Panc1 (cell line): ENCODE data around the gene OR8H3. TPM values are rescaled to one million over a fixed set of nuclear protein-coding genes. Genes with fewer than 3 reads are reported as not detected.

ENCODE experiments used
- ATAC-seq: fragments of 200-7000 bp; cut with Tn5 transposase; 2 replicates; pipeline ENCODE4 v1.9.1; 2020; ENCODE audit warnings: mild to moderate bottlenecking, moderate library complexity
- BruUV-seq: library from RNA; stranded (reverse); fragments of 400-500 nt; replicated peaks from 2 replicates; lab custom pipeline; 2021; lab: Mats Ljungman, UMichigan
- CTCF ChIA-PET: fragments of 300-600 bp; sonication (Branson Sonifier 250); formaldehyde crosslinking; loops from one replicate; lab custom pipeline; 2022; ENCODE audit warnings: antibody characterized with exemption; lab: Charles Lee
- POLR2A ChIA-PET: fragments of 300-600 bp; sonication (Branson Sonifier 250); formaldehyde crosslinking; loops from one replicate; lab custom pipeline; 2022; ENCODE audit warnings: antibody characterized with exemption; lab: Charles Lee
- DNase-seq: peaks from one replicate; pipeline ENCODE4 v3.0.0-alpha.2; 2010; ENCODE audit warnings: low read depth, low spot score
- H3K27ac ChIP-seq: 2 replicates; pipeline ENCODE4 v1.5.1; 2011; ENCODE audit warnings: mild to moderate bottlenecking, low read length, inconsistent platforms
- H3K27me3 ChIP-seq: fragments of 200-500 bp; sonication (Bioruptor generic); 2 replicates; pipeline ENCODE4 v1.6.0; 2014; ENCODE audit warnings: low read length, inconsistent platforms; ENCODE audit not compliant: control insufficient read depth, insufficient read depth
- H3K36me3 ChIP-seq: fragments of 200-500 bp; sonication (Bioruptor generic); 2 replicates; pipeline ENCODE4 v1.5.1; 2014; ENCODE audit warnings: inconsistent platforms, mild to moderate bottlenecking, low read length, moderate library complexity; ENCODE audit not compliant: control insufficient read depth, insufficient read depth
- H3K4me1 ChIP-seq: 2 replicates; pipeline ENCODE4 v1.5.1; 2011; ENCODE audit warnings: inconsistent platforms, mild to moderate bottlenecking, low read length, moderate library complexity; ENCODE audit not compliant: control insufficient read depth, insufficient read depth
- H3K4me3 ChIP-seq, 2 experiments: 2 replicates each; pipeline ENCODE4 v1.5.1; 2011 to 2012; ENCODE audit warnings: low read depth in 2 of 2, low read length in 2 of 2, mild to moderate bottlenecking in 2 of 2, inconsistent platforms in 1 of 2, moderate library complexity in 1 of 2
- H3K9me3 ChIP-seq: fragments of 200-500 bp; sonication (Bioruptor generic); 2 replicates; pipeline ENCODE4 v1.5.1; 2014; ENCODE audit warnings: low read depth, mild to moderate bottlenecking, inconsistent platforms, low read length, moderate library complexity; ENCODE audit not compliant: control insufficient read depth, insufficient read depth
- CTCF ChIP-seq: fragments of 450-650 bp; IDR thresholded peaks from 2 replicates; pipeline ENCODE4 v1.5.1; 2017; ENCODE audit warnings: mild to moderate bottlenecking
- POLR2AphosphoS5 ChIP-seq: IDR thresholded peaks from 2 replicates; pipeline ENCODE4 v1.6.1; 2012; ENCODE audit warnings: mild to moderate bottlenecking, low read depth, low read length, moderate library complexity
- SIN3A ChIP-seq: IDR thresholded peaks from 2 replicates; pipeline ENCODE4 v1.6.1; 2012; ENCODE audit warnings: low read depth, mild to moderate bottlenecking, low read length, moderate library complexity, borderline replicate concordance; ENCODE audit not compliant: insufficient read depth
- TCF7L2 ChIP-seq: IDR thresholded peaks from 2 replicates; pipeline ENCODE4 v1.6.1; 2011; ENCODE audit warnings: mild to moderate bottlenecking, low read depth, low read length, inconsistent platforms
- in situ Hi-C: cut with HindIII; loops from 2 replicates; pipeline ENCODE4 v1.10.0; 2016; ENCODE audit warnings: low sequenced_read_pairs, low pct_unique_long_range_greater_than_20kb
- intact Hi-C: fragments of 100-400 bp; cut with micrococcal nuclease; formaldehyde crosslinking; loops from one replicate; pipeline ENCODE4 v1.10.0; 2022; ENCODE audit not compliant: unreplicated experiment
- total RNA-seq: library from RNA; stranded (reverse); gene quantifications from one replicate; pipeline ENCODE4 v1.2.1, GENCODE V29; 2021; ENCODE audit not compliant: unreplicated experiment
- TF ChIP-seq, protein P1 (sequence below), 2 experiments: IDR thresholded peaks; 2 replicates each; pipeline ENCODE4 v1.6.1; 2011 to 2012; ENCODE audit warnings: low read depth in 2 of 2, control low read depth in 1 of 2, low read length in 1 of 2, mild to moderate bottlenecking in 1 of 2, moderate library complexity in 1 of 2; ENCODE audit not compliant: insufficient read depth in 1 of 2

Gene OR8H3
- total RNA-seq, 1 experiment from 2014 or later, result not detected

- H3K9me3 ChIP-seq, result no peaks in the 10 kb centered on the region
- no peak overlapping the region for H3K27ac ChIP-seq
- BruUV-seq, result no TSS peak
- POLR2A ChIA-PET, result no interaction called here
- H3K36me3 ChIP-seq, result no peaks in the 10 kb centered on the region
- CTCF ChIA-PET, result no interaction called here
- ATAC-seq, result no peak
- H3K4me1 ChIP-seq, result no peaks in the 10 kb centered on the region
- H3K27me3 ChIP-seq, result no peaks in the 10 kb centered on the region
- TF ChIP-seq SIN3A (no peak), CTCF (no peak), POLR2AphosphoS5 (no peak), TCF7L2 (no peak)
- TF ChIP-seq, protein P1, sequence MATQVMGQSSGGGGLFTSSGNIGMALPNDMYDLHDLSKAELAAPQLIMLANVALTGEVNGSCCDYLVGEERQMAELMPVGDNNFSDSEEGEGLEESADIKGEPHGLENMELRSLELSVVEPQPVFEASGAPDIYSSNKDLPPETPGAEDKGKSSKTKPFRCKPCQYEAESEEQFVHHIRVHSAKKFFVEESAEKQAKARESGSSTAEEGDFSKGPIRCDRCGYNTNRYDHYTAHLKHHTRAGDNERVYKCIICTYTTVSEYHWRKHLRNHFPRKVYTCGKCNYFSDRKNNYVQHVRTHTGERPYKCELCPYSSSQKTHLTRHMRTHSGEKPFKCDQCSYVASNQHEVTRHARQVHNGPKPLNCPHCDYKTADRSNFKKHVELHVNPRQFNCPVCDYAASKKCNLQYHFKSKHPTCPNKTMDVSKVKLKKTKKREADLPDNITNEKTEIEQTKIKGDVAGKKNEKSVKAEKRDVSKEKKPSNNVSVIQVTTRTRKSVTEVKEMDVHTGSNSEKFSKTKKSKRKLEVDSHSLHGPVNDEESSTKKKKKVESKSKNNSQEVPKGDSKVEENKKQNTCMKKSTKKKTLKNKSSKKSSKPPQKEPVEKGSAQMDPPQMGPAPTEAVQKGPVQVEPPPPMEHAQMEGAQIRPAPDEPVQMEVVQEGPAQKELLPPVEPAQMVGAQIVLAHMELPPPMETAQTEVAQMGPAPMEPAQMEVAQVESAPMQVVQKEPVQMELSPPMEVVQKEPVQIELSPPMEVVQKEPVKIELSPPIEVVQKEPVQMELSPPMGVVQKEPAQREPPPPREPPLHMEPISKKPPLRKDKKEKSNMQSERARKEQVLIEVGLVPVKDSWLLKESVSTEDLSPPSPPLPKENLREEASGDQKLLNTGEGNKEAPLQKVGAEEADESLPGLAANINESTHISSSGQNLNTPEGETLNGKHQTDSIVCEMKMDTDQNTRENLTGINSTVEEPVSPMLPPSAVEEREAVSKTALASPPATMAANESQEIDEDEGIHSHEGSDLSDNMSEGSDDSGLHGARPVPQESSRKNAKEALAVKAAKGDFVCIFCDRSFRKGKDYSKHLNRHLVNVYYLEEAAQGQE (IDR thresholded peaks at IDR 0.05; ENCODE audit: insufficient read depth in 1 of 2, low read depth in 2 of 2, low read length in 1 of 2), result no peak
- in situ Hi-C loops (no loop called here), intact Hi-C loops (no loop called here)
- no peak for DNase-seq
- H3K4me3 ChIP-seq, result no peak overlapping the region
These were observed 41.6 kb downstream of the OR8H3 start for GRCh38 chr11:56163804-56164203.

DNA sequence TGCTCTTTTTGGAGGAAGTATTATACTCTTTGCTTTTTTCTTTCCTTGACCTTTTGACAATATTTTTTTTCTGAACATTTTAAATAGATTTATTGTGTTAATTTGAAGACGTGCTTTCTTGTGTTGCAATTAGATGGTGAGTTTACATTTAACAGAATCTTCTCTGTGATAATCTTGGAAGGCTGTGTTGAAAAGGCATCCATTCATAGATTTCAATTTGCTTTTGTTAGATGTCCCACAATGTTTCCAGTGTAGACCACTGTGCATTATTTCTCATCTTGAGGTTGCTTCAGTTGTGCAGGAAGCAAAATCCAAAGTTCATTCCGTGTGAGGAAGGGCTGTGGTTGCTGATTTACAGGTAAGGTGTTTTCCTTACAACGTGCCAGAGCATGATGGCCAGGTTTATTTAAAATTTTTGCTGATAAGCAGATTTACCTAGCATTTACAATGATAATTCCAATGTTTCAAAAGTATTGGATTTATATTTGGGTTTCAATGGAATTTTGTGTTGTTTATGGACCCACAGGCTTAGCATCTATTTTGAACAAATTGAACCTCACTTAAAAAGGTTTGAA, 50.2 kb downstream of the OR8H3 start:
- no TSS peak for BruUV-seq
- intact Hi-C loops, result no loop called here
- TF ChIP-seq, protein P1 (IDR thresholded peaks at IDR 0.05; ENCODE audit: insufficient read depth in 1 of 2, low read depth in 2 of 2, low read length in 1 of 2), result no peak
- TF ChIP-seq CTCF (no peak), POLR2AphosphoS5 (no peak), SIN3A (no peak), TCF7L2 (no peak)
- in situ Hi-C loops, result no loop called here
- no peaks in the 10 kb centered on the region for H3K27me3 ChIP-seq
- ATAC-seq (no peak), DNase-seq (no peak)
- no peaks in the 10 kb centered on the region for H3K9me3 ChIP-seq
- CTCF ChIA-PET, result no interaction called here
- no peak overlapping the region for H3K4me3 ChIP-seq
- no peak overlapping the region for H3K27ac ChIP-seq
- no peaks in the 10 kb centered on the region for H3K4me1 ChIP-seq
- POLR2A ChIA-PET, result no interaction called here
- H3K36me3 ChIP-seq, result no peaks in the 10 kb centered on the region
